Thoracic aorta (tissue), 2 donors: ENCODE data around the gene MORN1. TPM values are rescaled to one million over a fixed set of nuclear protein-coding genes. Genes with fewer than 3 reads are reported as not detected.

Experiments
- ATAC-seq: fragments of 150-250 bp; one replicate; pipeline ENCODE4 v1.8.0; 2017; ENCODE audit warnings: low read depth; ENCODE audit not compliant: insufficient number of reproducible peaks, low FRiP score
- DNase-seq: peaks from one replicate; pipeline ENCODE4 v3.0.0-alpha.2; 2020; ENCODE audit warnings: low spot score
- H3K27ac ChIP-seq, 2 donors: fragments of 200-600 bp; sonication (generic); 1 replicate in 1 of 2; 2 replicates in 1 of 2; pipeline ENCODE4 v1.5.1; 2016; ENCODE audit warnings: mild to moderate bottlenecking in 2 of 2, moderate library complexity in 2 of 2
- H3K27me3 ChIP-seq: fragments of 200-600 bp; sonication (generic); replicated peaks from 2 replicates; pipeline ENCODE4 v1.6.0; 2016; ENCODE audit warnings: mild to moderate bottlenecking; ENCODE audit not compliant: insufficient read depth
- H3K36me3 ChIP-seq: fragments of 200-600 bp; sonication (generic); one replicate; pipeline ENCODE4 v1.5.1; 2016
- H3K4me1 ChIP-seq, 2 donors: fragments of 200-600 bp; sonication (generic); 1 replicate in 1 of 2; 2 replicates in 1 of 2; pipeline versions ENCODE4 v1.5.1 to v1.6.0; 2016; ENCODE audit warnings: low read depth in 2 of 2, mild to moderate bottlenecking in 1 of 2; ENCODE audit not compliant: control insufficient read depth in 1 of 2
- H3K4me3 ChIP-seq: fragments of 200-600 bp; sonication (generic); 2 replicates; pipeline ENCODE4 v1.5.1; 2016; ENCODE audit warnings: mild to moderate bottlenecking
- H3K9me3 ChIP-seq: fragments of 200-600 bp; sonication (generic); 2 replicates; pipeline ENCODE4 v1.5.1; 2016
- total RNA-seq, 2 donors: library from RNA; depleted of rRNA; stranded (reverse); fragments of >200 nt; gene quantifications; one replicate each; pipeline versions ENCODE4 v1.1.0 to v1.2.3, GENCODE V29; 2016
- TF ChIP-seq, protein P1 (sequence below): fragments of 200-600 bp; sonication (generic); IDR thresholded peaks from one replicate; pipeline ENCODE4 v1.5.1; 2019; ENCODE audit warnings: antibody characterized with exemption

The MORN1 gene
- total RNA-seq, 2 donors from 2014 or later = 7.1 to 13.8 TPM

DNA sequence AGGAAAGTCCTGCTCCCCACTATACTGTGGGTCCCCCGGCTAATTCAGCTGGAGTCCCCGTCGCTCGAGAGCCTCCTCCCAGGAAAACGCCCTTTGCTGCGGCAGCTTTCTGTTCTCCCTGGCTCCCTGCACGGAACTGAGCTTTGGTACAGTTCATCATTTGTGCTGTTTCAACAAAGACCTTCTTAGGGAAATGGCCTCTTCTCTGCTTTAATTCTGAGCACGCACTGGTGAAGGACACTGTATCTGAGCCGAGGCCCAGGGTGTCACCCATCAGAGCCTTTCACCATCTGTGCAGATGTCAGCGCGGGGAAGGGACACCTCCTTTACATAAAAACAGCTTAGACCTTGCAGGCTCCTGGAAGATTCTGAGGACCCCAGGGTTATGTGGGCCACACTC lies 34.5 kb upstream of the MORN1 start:
- Histone ChIP-seq H3K4me1 (no peaks in the 10 kb centered on the region), H3K4me3 (no peak overlapping the region), H3K27ac (no peak overlapping the region), H3K36me3 (no peaks in the 10 kb centered on the region), H3K27me3 (peaks cover 4% of the 10 kb centered on the region), H3K9me3 (peaks cover 12% of the 10 kb centered on the region)
- TF ChIP-seq, protein P1, sequence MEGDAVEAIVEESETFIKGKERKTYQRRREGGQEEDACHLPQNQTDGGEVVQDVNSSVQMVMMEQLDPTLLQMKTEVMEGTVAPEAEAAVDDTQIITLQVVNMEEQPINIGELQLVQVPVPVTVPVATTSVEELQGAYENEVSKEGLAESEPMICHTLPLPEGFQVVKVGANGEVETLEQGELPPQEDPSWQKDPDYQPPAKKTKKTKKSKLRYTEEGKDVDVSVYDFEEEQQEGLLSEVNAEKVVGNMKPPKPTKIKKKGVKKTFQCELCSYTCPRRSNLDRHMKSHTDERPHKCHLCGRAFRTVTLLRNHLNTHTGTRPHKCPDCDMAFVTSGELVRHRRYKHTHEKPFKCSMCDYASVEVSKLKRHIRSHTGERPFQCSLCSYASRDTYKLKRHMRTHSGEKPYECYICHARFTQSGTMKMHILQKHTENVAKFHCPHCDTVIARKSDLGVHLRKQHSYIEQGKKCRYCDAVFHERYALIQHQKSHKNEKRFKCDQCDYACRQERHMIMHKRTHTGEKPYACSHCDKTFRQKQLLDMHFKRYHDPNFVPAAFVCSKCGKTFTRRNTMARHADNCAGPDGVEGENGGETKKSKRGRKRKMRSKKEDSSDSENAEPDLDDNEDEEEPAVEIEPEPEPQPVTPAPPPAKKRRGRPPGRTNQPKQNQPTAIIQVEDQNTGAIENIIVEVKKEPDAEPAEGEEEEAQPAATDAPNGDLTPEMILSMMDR = no peak
- no peak for ATAC-seq
- no peak for DNase-seq

DNA sequence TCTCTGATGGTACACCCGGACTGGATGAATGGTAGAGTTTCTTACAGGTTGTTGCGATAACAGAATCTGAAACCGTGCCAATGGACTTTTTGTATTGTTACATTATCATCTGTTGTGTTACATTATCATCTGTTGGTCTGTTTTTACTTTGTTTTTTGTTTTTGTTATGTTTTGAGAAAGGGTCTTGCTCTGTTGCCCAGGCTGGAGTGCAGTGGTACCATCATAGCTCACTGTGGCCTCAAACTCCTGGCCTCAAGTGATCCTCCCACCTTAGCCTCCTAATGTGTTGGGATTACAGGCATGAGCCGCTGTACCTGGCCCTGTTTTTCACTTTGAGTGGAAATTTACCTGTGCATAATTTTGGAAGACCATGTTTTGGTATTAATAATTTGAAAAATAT lies 31.2 kb upstream of the MORN1 start:
- Histone ChIP-seq H3K27ac (no peak overlapping the region), H3K36me3 (no peaks in the 10 kb centered on the region), H3K9me3 (peaks cover 12% of the 10 kb centered on the region), H3K4me1 (no peaks in the 10 kb centered on the region), H3K27me3 (peaks cover 3% of the 10 kb centered on the region), H3K4me3 (no peak overlapping the region)
- TF ChIP-seq, protein P1 = no peak
- DNase-seq = no peak
- no peak for ATAC-seq

DNA sequence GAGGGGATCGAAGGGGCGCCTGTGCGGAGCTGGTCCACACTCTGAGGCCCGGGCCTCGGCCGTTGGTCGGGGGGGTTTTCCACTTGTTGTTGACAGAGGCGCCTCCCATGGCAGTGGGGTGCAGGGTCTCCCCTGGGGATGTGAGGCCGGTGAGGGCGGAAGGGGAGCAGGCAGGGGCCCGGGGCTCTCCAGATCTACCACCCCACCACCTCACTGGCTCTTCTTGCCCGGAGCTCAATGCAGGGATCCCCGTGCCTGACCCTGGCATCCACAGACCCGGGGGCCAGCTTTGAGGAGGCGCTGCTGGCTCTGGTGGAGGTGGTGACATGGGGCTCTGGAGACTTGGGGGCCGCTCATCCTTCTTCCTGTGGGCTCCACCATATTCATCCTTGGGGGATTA lies 28.1 kb upstream of the MORN1 start:
- Histone ChIP-seq H3K27ac (no peak overlapping the region), H3K4me3 (no peak overlapping the region), H3K27me3 (no peaks in the 10 kb centered on the region), H3K4me1 (peaks cover 0 to 3% of the 10 kb centered on the region in 2 donors), H3K36me3 (no peaks in the 10 kb centered on the region), H3K9me3 (peaks cover 12% of the 10 kb centered on the region)
- TF ChIP-seq, protein P1 = no peak
- DNase-seq (no peak), ATAC-seq (no peak)

DNA sequence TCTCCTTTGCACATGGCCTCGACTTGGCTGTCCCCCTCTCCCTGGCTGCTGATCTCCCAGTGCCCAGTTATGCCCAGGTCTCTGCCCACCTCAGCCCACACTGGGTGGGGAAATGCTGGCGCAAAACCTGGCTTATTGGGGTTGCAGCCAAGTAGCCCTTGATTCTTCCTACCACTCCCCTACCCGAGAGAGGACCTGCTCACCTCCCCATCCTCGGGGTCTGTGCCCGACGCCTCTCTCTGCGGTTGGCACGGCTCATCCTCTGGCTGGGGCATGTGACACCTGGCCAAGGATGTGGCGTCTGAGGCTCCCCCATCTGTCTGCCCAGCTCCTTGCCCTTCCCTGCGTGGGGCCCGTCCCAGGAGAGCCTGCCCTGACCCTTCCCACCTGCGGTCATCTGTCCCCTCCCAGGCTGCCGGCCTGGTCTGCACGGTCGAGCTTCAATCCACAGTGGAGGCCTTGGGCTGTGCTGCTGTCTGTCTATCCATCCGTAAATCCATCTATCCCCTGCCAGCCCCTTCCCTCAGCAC lies 27.5 kb upstream of the MORN1 start:
- DNase-seq (no peak), ATAC-seq (no peak)
- Histone ChIP-seq H3K27me3 (no peaks in the 10 kb centered on the region), H3K4me1 (peaks cover 5 to 9% of the 10 kb centered on the region in 2 donors), H3K9me3 (peaks cover 12% of the 10 kb centered on the region), H3K4me3 (no peak overlapping the region), H3K36me3 (no peaks in the 10 kb centered on the region), H3K27ac (no peak overlapping the region)
- TF ChIP-seq, protein P1 = no peak

DNA sequence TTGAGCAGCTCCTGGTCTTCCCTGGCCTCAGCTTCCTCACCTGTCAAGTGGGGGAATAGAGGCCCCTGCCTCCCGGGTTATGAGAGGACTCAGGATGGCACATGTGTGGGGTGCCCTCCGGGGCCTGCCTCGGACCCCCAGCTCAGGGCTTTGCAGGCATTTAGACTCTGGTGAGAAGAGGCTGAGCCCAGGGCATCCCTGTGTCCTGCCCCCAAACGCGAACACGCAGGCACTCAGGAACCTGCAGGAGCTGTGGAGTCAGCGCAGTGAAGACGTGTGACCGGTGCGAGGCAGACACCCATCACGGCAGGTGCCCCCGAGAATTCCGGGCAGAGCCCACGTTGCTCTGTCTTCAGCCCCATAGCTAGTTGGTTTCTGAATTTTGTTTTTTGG lies 26.5 kb upstream of the MORN1 start:
- DNase-seq = no peak
- H3K4me1 ChIP-seq = peaks cover 13 to 19% of the 10 kb centered on the region in 2 donors
- no peak overlapping the region for H3K27ac ChIP-seq
- no peak for ATAC-seq
- TF ChIP-seq, protein P1 = no peak
- peaks cover 4% of the 10 kb centered on the region for H3K9me3 ChIP-seq
- no peak overlapping the region for H3K4me3 ChIP-seq
- H3K36me3 ChIP-seq = no peaks in the 10 kb centered on the region
- no peaks in the 10 kb centered on the region for H3K27me3 ChIP-seq
